ENCODE results near the gene CDH3. TPM values are rescaled to one million over a fixed set of nuclear protein-coding genes. Genes with fewer than 3 reads are reported as not detected.
"Not testable (repeated sequence)": the region's sequence is repeated elsewhere in the genome, so short reads cannot be mapped to it uniquely, and the experiment has no call there.

Gene CDH3
- polyA plus RNA-seq, 1 experiment, result 1.1 TPM

DNA sequence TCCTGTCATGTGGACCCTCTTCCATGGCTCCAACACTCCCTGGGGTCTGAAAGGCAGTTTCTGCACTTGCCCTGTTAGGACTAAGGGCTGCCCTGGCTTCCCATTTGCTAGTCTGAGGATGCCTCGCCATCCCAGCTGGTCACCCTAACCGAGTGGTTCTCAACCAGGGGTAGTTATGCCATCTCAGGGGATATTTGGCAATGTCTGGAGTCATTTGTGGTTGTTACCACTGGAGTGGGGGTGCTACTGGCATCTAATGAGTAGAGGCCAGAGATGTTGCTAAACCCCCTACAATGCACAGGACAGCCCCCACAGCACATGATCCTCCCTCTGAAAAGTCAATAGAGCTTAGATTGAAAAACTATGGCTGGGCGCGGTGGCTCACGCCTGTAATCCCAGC is 65.1 kb downstream of the CDH3 start:
- ChIA-PET CTCF (interaction anchor here (1.1 kb wide), 1 partner anchor 12 kb away, joined by 3 read pairs; no protein-coding TSS in a partner anchor), POLR2A (no interaction called here)
- Histone ChIP-seq H3K4me3 (ENCODE audit: low read depth, low read length) (no peak overlapping the region), H3K36me3 (ENCODE audit: control insufficient read depth, insufficient read depth, low read length) (no peaks in the 10 kb centered on the region), H3K27me3 (ENCODE audit: control insufficient read depth, insufficient read depth, low read length) (peaks cover 6% of the 10 kb centered on the region; the same call in 1 of the 2 replicates)
- TF ChIP-seq, protein P1, sequence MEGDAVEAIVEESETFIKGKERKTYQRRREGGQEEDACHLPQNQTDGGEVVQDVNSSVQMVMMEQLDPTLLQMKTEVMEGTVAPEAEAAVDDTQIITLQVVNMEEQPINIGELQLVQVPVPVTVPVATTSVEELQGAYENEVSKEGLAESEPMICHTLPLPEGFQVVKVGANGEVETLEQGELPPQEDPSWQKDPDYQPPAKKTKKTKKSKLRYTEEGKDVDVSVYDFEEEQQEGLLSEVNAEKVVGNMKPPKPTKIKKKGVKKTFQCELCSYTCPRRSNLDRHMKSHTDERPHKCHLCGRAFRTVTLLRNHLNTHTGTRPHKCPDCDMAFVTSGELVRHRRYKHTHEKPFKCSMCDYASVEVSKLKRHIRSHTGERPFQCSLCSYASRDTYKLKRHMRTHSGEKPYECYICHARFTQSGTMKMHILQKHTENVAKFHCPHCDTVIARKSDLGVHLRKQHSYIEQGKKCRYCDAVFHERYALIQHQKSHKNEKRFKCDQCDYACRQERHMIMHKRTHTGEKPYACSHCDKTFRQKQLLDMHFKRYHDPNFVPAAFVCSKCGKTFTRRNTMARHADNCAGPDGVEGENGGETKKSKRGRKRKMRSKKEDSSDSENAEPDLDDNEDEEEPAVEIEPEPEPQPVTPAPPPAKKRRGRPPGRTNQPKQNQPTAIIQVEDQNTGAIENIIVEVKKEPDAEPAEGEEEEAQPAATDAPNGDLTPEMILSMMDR (IDR thresholded peaks at IDR 0.05; ENCODE audit: insufficient read depth, low read depth, low read length), result no peak
- no peak for DNase-seq (ENCODE audit: low read depth)

DNA sequence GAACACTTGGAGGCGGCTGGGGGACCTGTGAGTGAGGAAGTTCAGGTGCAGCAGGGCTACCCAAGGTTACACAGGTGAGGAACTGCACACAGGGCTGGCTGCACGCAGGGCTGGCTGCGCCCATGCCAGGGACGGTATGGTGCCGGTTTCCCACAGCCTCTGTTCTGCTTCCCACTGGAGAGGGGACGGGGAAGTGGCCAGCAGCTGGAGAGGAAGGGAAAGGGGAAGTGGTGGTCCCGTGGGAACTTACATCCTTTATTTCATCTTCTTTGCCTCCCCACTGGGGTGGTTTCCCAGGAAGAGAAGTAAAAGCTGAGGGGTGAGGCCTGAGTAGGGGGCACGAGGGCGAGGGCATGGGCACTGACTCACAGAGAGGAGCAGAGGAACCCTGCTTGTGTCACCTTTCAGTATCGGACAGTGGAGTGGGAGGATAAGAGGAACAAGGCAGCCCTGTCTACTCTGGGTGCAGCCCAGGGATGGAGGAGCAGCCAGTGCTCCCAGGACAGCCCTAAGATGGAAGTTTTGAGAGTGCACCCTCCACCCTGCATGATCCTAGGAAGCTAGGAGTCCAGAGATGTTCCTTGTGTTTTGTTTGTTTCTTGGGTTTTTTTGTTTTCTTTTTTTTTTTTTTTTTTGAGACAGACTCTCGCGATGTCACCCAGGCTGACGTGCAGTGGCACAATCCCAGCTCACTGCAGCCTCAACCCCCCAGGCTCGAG is 66.5 kb downstream of the CDH3 start:
- Histone ChIP-seq H3K4me3 (ENCODE audit: low read depth, low read length) (no peak overlapping the region), H3K36me3 (ENCODE audit: control insufficient read depth, insufficient read depth, low read length) (no peaks in the 10 kb centered on the region), H3K27me3 (ENCODE audit: control insufficient read depth, insufficient read depth, low read length) (peaks cover 8% of the 10 kb centered on the region; the same call in 1 of the 2 replicates)
- ChIA-PET CTCF (interaction anchor here (0.8 kb wide), 1 partner anchor 88 kb away, joined by 3 read pairs; no protein-coding TSS in a partner anchor), POLR2A (no interaction called here)
- no peak for DNase-seq (ENCODE audit: low read depth)
- TF ChIP-seq, protein P1 (IDR thresholded peaks at IDR 0.05; ENCODE audit: insufficient read depth, low read depth, low read length), result no peak

DNA sequence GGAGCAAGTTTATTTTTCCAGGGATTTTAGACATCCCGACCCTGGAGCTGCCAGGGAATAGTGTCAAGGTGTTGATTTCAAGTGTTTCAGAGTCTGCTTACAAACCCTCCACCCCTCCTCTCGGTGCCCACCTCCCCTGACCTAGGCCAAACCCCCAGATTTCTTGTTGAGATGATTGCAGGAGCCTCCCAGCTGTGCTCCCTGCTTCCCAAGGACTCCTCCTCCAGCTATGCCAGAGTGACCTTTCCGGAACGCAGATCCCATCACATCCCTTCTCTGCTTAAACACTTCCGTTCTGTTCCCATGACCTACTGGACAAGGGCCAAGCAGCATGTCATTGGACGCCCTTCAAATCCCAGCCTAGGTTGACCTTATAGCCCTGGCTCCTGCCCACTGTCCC is 68.3 kb downstream of the CDH3 start:
- POLR2A ChIA-PET, result no interaction called here
- CTCF ChIA-PET, result interaction anchor here (1.4 kb wide), 1 partner anchor 123 kb away, joined by 3 read pairs; no protein-coding TSS in a partner anchor

DNA sequence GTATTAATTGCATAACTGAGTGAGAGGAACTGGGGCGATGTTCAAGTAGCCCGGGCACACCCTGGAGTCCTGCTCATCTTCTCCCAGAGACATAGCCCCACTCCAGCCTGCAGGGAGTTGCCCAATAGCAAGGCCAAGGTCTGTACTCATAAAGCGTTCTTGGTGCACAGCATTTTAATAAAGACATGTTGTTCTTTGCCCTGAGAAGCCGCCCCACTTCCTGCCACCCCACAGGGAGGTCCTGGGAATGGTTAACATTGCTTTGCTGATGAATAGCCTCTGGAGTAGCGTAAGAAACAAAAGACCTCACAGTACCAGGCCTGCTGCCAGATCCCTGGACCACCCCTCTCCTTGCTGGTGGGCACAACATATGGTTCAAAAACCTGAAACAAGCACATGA is 70.4 kb downstream of the CDH3 start:
- Histone ChIP-seq H3K36me3 (ENCODE audit: control insufficient read depth, insufficient read depth, low read length) (no peaks in the 10 kb centered on the region), H3K4me3 (ENCODE audit: low read depth, low read length) (no peak overlapping the region), H3K27me3 (ENCODE audit: control insufficient read depth, insufficient read depth, low read length) (peaks cover 8% of the 10 kb centered on the region; the same call in 1 of the 2 replicates)
- TF ChIP-seq, protein P1 (IDR thresholded peaks at IDR 0.05; ENCODE audit: insufficient read depth, low read depth, low read length), result no peak
- ChIA-PET POLR2A (no interaction called here), CTCF (no interaction called here)
- DNase-seq (ENCODE audit: low read depth), result no peak

More for the DNA sequence above, 68.3 kb downstream of the CDH3 start:
- no peak for DNase-seq (ENCODE audit: low read depth)
- no peaks in the 10 kb centered on the region for H3K36me3 ChIP-seq (ENCODE audit: control insufficient read depth, insufficient read depth, low read length)
- H3K4me3 ChIP-seq (ENCODE audit: low read depth, low read length), result no peak overlapping the region
- H3K27me3 ChIP-seq (ENCODE audit: control insufficient read depth, insufficient read depth, low read length), result peaks cover 8% of the 10 kb centered on the region; the same call in 1 of the 2 replicates
- TF ChIP-seq, protein P1 (IDR thresholded peaks at IDR 0.05; ENCODE audit: insufficient read depth, low read depth, low read length), result no peak

DNA sequence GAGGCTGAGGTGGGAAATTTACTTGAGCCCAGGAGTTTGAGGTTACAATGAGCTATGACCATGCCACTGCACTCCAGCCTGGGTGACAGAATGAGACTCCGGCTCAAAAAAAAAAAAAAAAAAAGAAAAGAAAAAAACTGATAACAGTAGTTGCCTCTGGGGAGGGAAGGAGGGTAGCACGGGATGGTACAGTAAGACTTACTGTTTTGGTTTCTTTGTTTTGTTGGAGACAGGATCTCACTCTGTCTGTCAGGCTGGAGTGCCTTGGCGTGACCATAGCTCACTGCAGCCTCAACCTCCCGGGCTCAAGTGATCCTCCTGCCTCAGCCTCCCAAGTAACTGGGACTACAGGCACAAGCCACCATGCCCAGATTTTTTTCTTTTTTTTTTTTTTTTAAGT is 71.4 kb downstream of the CDH3 start:
- DNase-seq (ENCODE audit: low read depth); H3K4me3 ChIP-seq (ENCODE audit: low read depth, low read length); H3K27me3 ChIP-seq (ENCODE audit: control insufficient read depth, insufficient read depth, low read length); H3K36me3 ChIP-seq (ENCODE audit: control insufficient read depth, insufficient read depth, low read length): not testable (repeated sequence)
- POLR2A ChIA-PET, result interaction anchor here (0.6 kb wide), 1 partner anchor 404 kb away, joined by 5 read pairs; no protein-coding TSS in a partner anchor
- CTCF ChIA-PET, result interaction anchor here (1.5 kb wide), 1 partner anchor 126 kb away, joined by 5 read pairs; no protein-coding TSS in a partner anchor
